ENCODE results near the gene WFIKKN2. TPM values are rescaled to one million over a fixed set of nuclear protein-coding genes. Genes with fewer than 3 reads are reported as not detected.

WFIKKN2 gene
- total and polyA plus RNA-seq, 2 of the 13 experiments (the other 11 are each of a cell fraction or from before 2014, with no cell fraction given): not detected

DNA sequence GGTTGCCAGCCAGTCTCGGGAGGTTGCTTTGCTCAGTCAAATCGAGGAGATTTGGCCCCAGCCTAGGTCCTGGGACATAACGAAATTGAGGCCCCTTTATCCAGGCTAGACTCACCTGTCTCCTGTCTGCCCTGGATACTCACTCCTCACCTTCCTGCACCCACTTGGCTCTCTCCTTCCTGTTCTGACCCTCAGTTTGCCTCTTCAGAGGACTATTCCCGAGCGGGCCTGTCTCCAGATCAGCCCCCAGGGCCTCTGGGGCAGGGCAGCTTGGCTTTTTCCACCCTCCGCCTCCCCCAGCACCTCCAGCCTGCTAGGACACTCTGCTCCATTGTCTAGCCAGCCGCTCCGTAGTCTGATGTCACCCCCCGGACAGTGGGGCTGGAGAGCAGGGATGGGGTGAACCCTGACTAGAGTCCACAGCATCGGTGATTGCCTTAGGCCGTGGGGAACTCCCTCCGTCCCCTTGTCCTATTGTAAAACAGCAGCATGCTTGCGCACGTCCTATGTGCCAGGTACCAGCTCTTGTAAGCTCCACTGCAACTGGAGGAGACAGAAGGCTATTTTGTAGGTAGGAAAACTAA is 8.8 kb downstream of the WFIKKN2 start (continued):
- TF ChIP-seq, protein P1, sequence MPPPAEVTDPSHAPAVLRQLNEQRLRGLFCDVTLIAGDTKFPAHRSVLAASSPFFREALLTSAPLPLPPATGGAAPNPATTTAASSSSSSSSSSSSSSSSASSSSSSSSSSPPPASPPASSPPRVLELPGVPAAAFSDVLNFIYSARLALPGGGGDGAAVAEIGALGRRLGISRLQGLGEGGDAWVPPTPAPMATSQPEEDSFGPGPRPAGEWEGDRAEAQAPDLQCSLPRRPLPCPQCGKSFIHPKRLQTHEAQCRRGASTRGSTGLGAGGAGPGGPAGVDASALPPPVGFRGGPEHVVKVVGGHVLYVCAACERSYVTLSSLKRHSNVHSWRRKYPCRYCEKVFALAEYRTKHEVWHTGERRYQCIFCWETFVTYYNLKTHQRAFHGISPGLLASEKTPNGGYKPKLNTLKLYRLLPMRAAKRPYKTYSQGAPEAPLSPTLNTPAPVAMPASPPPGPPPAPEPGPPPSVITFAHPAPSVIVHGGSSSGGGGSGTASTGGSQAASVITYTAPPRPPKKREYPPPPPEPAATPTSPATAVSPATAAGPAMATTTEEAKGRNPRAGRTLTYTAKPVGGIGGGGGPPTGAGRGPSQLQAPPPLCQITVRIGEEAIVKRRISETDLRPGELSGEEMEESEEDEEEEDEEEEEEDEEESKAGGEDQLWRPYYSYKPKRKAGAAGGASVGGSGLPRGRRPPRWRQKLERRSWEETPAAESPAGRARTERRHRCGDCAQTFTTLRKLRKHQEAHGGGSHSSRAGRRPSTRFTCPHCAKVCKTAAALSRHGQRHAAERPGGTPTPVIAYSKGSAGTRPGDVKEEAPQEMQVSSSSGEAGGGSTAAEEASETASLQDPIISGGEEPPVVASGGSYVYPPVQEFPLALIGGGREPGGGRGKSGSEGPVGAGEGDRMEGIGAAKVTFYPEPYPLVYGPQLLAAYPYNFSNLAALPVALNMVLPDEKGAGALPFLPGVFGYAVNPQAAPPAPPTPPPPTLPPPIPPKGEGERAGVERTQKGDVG (CRISPR knock-in tag; IDR thresholded peaks at IDR 0.05; ENCODE audit: borderline replicate concordance): peak; percentile 76; the same call in 1 of the 2 replicates
- TF ChIP-seq, protein P2, sequence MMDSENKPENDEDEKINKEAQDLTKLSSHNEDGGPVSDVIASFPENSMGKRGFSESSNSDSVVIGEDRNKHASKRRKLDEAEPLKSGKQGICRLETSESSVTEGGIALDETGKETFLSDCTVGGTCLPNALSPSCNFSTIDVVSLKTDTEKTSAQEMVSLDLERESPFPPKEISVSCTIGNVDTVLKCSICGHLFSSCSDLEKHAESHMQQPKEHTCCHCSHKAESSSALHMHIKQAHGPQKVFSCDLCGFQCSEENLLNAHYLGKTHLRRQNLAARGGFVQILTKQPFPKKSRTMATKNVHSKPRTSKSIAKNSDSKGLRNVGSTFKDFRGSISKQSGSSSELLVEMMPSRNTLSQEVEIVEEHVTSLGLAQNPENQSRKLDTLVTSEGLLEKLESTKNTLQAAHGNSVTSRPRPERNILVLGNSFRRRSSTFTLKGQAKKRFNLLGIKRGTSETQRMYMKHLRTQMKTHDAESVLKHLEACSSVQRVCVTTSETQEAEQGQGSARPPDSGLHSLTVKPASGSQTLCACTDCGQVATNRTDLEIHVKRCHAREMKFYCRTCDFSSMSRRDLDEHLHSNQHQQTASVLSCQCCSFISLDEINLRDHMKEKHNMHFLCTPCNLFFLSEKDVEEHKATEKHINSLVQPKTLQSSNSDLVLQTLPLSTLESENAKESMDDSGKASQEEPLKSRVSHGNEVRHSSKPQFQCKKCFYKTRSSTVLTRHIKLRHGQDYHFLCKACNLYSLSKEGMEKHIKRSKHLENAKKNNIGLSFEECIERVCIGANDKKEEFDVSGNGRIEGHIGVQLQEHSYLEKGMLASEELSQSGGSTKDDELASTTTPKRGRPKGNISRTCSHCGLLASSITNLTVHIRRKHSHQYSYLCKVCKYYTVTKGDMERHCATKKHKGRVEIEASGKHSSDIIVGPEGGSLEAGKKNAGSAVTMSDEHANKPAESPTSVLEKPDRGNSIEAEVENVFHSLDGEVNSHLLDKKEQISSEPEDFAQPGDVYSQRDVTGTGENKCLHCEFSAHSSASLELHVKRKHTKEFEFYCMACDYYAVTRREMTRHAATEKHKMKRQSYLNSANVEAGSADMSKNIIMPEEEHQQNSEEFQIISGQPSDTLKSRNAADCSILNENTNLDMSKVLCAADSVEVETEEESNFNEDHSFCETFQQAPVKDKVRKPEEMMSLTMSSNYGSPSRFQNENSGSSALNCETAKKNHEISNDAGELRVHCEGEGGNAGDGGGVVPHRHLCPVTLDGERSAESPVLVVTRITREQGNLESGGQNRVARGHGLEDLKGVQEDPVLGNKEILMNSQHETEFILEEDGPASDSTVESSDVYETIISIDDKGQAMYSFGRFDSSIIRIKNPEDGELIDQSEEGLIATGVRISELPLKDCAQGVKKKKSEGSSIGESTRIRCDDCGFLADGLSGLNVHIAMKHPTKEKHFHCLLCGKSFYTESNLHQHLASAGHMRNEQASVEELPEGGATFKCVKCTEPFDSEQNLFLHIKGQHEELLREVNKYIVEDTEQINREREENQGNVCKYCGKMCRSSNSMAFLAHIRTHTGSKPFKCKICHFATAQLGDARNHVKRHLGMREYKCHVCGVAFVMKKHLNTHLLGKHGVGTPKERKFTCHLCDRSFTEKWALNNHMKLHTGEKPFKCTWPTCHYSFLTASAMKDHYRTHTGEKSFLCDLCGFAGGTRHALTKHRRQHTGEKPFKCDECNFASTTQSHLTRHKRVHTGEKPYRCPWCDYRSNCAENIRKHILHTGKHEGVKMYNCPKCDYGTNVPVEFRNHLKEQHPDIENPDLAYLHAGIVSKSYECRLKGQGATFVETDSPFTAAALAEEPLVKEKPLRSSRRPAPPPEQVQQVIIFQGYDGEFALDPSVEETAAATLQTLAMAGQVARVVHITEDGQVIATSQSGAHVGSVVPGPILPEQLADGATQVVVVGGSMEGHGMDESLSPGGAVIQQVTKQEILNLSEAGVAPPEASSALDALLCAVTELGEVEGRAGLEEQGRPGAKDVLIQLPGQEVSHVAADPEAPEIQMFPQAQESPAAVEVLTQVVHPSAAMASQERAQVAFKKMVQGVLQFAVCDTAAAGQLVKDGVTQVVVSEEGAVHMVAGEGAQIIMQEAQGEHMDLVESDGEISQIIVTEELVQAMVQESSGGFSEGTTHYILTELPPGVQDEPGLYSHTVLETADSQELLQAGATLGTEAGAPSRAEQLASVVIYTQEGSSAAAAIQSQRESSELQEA (CRISPR knock-in tag; IDR thresholded peaks at IDR 0.05; ENCODE audit: not compliant biosample characterization): peak; percentile 16
- no peak for TF ChIP-seq ZNF10 (CRISPR knock-in tag; IDR thresholded peaks at IDR 0.05; ENCODE audit: borderline replicate concordance, low read depth)
- TF ChIP-seq SP2 (CRISPR knock-in tag; IDR thresholded peaks at IDR 0.05): no peak
- TF ChIP-seq NR3C1 (CRISPR knock-in tag; IDR thresholded peaks at IDR 0.05): no peak
- no peak for TF ChIP-seq ZSCAN30 (CRISPR knock-in tag; IDR thresholded peaks at IDR 0.05)
- peak; percentile 74 for TF ChIP-seq ZNF605 (CRISPR knock-in tag; IDR thresholded peaks at IDR 0.05)
- no peak for TF ChIP-seq NONO (IDR thresholded peaks at IDR 0.05)
- TF ChIP-seq NONO (CRISPR knock-in tag; conservative IDR thresholded peaks at IDR 0.05): no peak; the same call in 1 of the 2 replicates
- no peak for TF ChIP-seq ZNF224 (CRISPR knock-in tag; IDR thresholded peaks at IDR 0.05)
- TF ChIP-seq, protein P3, sequence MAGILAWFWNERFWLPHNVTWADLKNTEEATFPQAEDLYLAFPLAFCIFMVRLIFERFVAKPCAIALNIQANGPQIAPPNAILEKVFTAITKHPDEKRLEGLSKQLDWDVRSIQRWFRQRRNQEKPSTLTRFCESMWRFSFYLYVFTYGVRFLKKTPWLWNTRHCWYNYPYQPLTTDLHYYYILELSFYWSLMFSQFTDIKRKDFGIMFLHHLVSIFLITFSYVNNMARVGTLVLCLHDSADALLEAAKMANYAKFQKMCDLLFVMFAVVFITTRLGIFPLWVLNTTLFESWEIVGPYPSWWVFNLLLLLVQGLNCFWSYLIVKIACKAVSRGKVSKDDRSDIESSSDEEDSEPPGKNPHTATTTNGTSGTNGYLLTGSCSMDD (CRISPR knock-in tag; IDR thresholded peaks at IDR 0.05): no peak
- TF ChIP-seq GZF1 (CRISPR knock-in tag; IDR thresholded peaks at IDR 0.05): no peak
- TF ChIP-seq PHF8 (CRISPR knock-in tag; IDR thresholded peaks at IDR 0.05): peak; percentile 42; the same call in 1 of the 2 replicates
- peak; percentile 71; the same call in 1 of the 2 replicates for TF ChIP-seq ZBTB7B (CRISPR knock-in tag; IDR thresholded peaks at IDR 0.05)
